AG04450 (cell line): ENCODE measurements around the gene TUB. TPM values are rescaled to one million over a fixed set of nuclear protein-coding genes. Genes with fewer than 3 reads are reported as not detected.

Experiments used
- CTCF ChIA-PET: fragments of 300-600, 350-600 bp; formaldehyde crosslinking; extraction: SDS; loops from one replicate; lab custom pipeline; 2022; ENCODE audit warnings: antibody characterized with exemption, inconsistent platforms; lab: Charles Lee
- POLR2A ChIA-PET: fragments of 350-600 bp; formaldehyde crosslinking; extraction: SDS; loops from one replicate; lab custom pipeline; 2021; ENCODE audit warnings: antibody characterized with exemption, inconsistent platforms; lab: Yijun Ruan, JAX
- DNase-seq: peaks from one replicate; pipeline ENCODE4 v3.0.0-alpha.2; 2011; ENCODE audit warnings: low read depth, low spot score
- H3K27ac ChIP-seq: one replicate; pipeline ENCODE4 v1.5.1; 2012; ENCODE audit warnings: low read depth, low read length, control low read depth
- H3K27me3 ChIP-seq: one replicate; pipeline ENCODE4 v1.6.0; 2012; ENCODE audit warnings: low read length; ENCODE audit not compliant: control insufficient read depth, insufficient read depth
- H3K4me3 ChIP-seq: 2 replicates; pipeline ENCODE4 v1.5.1; 2011; ENCODE audit warnings: mild to moderate bottlenecking, low read depth, low read length, control low read depth
- H3K9me3 ChIP-seq: 2 replicates; pipeline ENCODE4 v1.5.1; 2012; ENCODE audit warnings: low read length; ENCODE audit not compliant: control insufficient read depth, insufficient read depth
- CTCF ChIP-seq: IDR thresholded peaks from 2 replicates; pipeline ENCODE4 v1.5.1; 2011; ENCODE audit warnings: low read depth, low read length, control low read depth, inconsistent platforms
- polyA plus RNA-seq: library from polyadenylated mRNA; depleted of rRNA; stranded (reverse); fragments of >200 nt; gene quantifications from 2 replicates; pipeline ENCODE4 v1.2.3, GENCODE V29; 2011

TUB gene
- polyA plus RNA-seq, 1 experiment: 13.9 TPM

DNA sequence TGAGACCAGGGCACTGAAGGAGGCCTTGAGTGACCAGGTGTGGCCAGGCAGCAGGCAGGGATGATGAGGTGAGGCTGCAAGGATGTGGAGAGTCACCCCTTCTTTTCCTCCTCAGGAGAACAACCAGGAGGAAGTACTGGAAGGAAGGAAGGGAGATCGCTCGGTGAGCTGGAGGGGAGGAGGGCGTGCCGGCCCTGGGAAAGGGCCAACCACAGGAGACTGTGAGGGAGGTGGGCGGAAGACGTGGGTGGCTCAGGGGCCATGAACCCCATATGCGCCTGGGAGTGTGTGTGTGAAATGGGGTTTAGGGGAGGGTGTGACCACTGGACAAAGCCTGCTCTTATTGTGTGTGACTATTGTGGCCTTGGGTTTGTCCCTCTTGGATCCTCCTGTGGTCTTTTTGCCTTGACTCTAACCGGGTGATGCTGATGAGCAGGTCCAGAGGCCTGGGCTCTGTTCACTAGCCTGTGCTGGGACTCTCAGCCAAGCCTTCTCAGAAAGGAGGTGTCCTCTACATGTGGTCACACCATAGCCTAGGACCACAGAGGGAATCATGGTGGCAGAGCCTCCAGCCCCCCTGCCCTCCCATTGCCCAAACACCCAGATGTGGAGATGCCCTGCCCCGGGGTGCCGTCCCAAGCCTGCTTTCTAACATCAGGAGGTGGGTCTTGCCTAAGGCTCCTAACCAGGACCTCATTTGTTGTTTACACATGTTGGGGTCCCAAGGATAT lies 41.3 kb upstream of the TUB start:
- POLR2A ChIA-PET: no interaction called here
- no peak overlapping the region for H3K27ac ChIP-seq
- no peak overlapping the region for H3K4me3 ChIP-seq
- no peaks in the 10 kb centered on the region for H3K27me3 ChIP-seq
- CTCF ChIA-PET: interaction anchor here (0.9 to 1.2 kb wide), 2 partner anchors 12 to 60 kb away, joined by 3 to 8 read pairs; no protein-coding TSS in a partner anchor
- no peak for DNase-seq
- no peak for TF ChIP-seq CTCF
- no peaks in the 10 kb centered on the region for H3K9me3 ChIP-seq

DNA sequence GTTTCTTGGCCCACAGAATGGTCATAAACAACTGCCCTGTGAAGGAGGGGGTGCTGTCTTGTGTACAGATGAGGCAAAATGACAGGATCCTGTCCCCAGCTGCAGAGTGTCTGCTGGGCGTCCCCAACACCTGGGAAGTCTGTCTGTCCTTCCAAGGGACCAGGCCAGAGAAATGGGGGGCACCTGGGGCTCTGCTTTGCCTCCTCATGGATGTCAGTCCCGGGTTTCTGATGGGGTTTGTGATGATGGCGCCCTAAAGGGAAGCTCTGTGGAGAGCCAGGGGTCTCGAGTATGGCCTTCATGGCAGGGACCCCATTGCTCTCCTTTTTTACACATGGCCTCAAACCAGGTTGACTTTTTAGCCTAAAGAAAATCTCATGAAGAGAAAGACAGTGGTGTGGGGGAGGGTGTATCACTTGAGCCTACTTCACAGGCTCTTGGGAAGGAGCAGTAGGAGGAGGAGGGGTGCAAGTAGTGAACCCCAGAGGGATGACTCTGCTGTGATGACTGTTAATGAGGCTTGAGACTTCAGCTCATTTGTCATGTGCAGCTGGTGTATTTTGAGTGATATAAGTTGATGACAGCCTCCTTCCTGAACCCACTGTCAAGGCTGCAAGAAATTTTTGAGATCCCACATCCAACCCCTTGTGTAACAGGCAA lies 40.6 kb upstream of the TUB start:
- Histone ChIP-seq H3K4me3 (no peak overlapping the region), H3K9me3 (no peaks in the 10 kb centered on the region), H3K27ac (no peak overlapping the region), H3K27me3 (no peaks in the 10 kb centered on the region)
- TF ChIP-seq CTCF: no peak
- ChIA-PET POLR2A (no interaction called here), CTCF (interaction anchor here (0.6 to 2.2 kb wide), 2 partner anchors 59 to 346 kb away, joined by 3 to 7 read pairs; no protein-coding TSS in a partner anchor)
- no peak for DNase-seq

DNA sequence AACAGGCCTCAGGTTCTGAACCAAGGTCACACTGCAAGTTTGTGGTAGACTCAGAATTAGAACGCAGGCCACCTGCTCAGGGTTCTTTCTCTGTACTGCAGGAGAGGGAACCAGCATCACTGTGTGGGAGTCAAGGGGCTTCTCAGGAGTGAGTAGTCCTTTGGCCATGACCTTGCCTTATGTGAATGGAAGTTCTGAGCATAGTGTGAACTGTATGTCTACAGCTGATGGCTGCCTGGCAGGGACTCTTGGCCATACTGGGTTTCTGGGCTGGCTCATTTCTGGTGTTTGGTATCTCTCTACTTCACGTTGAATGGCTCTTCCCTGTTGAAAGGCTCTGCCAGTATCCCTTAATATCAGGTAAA lies 40.1 kb upstream of the TUB start:
- DNase-seq: no peak
- Histone ChIP-seq H3K4me3 (no peak overlapping the region), H3K27me3 (no peaks in the 10 kb centered on the region), H3K27ac (no peak overlapping the region), H3K9me3 (no peaks in the 10 kb centered on the region)
- ChIA-PET CTCF (interaction anchor here (2.2 kb wide), 1 partner anchor 59 kb away, joined by 7 read pairs; no protein-coding TSS in a partner anchor), POLR2A (no interaction called here)
- TF ChIP-seq CTCF: no peak

DNA sequence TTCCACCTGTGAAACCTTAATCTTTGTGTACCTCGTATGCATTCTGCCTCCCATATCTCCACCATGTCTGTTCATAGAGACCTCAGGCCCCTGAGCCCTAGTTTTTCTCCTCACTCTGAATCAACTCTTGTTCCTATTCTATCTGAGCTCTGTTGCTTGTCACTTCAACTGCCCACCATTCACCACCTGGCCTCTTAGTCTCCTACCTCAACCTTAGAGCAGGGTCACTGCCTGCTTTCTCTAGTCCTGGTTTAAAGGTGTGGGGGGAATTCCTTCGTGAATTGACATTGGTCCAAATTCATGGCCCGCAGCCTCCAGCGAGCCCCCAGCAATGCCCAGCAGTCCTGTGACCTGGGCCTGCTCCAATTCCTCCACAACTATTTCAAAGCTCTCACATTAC lies 39.4 kb upstream of the TUB start:
- Histone ChIP-seq H3K27ac (no peak overlapping the region), H3K4me3 (no peak overlapping the region), H3K27me3 (no peaks in the 10 kb centered on the region), H3K9me3 (no peaks in the 10 kb centered on the region)
- ChIA-PET POLR2A (no interaction called here), CTCF (interaction anchor here (0.5 to 2.2 kb wide), 3 partner anchors 49 to 543 kb away, joined by 3 to 7 read pairs (median 4); no protein-coding TSS in a partner anchor)
- TF ChIP-seq CTCF: no peak
- DNase-seq: no peak

GRCh38 chr11:8043756-8044155 lies 37.3 kb upstream of the TUB start:
- POLR2A ChIA-PET: no interaction called here
- CTCF ChIA-PET: interaction anchor here (2.0 to 3.2 kb wide), 3 partner anchors 10 to 55 kb away, joined by 7 to 24 read pairs (median 8); no protein-coding TSS in a partner anchor

More at GRCh38 chr11:8043756-8044155, 37.3 kb upstream of the TUB start:
- no peak for TF ChIP-seq CTCF
- no peaks in the 10 kb centered on the region for H3K27me3 ChIP-seq
- H3K4me3 ChIP-seq: no peak overlapping the region
- no peaks in the 10 kb centered on the region for H3K9me3 ChIP-seq
- DNase-seq: no peak
- H3K27ac ChIP-seq: no peak overlapping the region
